A549 (cell line): Measurements from ENCODE around the gene CHEK2.

Experiments used
- BCL3 ChIP-seq: fragments of >200 bp; sonication (Bioruptor Twin); formaldehyde crosslinking; IDR thresholded peaks from 3 replicates; pipeline ENCODE4 v1.6.1; 2016
- CBX2 ChIP-seq: fragments of 200-600 bp; sonication (generic); IDR thresholded peaks from 2 replicates; pipeline ENCODE4 v1.6.1; 2016; ENCODE audit warnings: low read depth, mild to moderate bottlenecking, borderline replicate concordance
- CEBPB ChIP-seq, 2 experiments: fragments of >200 bp in 1 of 2; sonication (Bioruptor Twin) in 1 of 2; formaldehyde crosslinking in 1 of 2; IDR thresholded peaks; 2 replicates each; pipeline ENCODE4 v1.6.1; 2012 to 2016
- CTCF ChIP-seq: fragments of >200 bp; sonication (Bioruptor Twin); formaldehyde crosslinking; IDR thresholded peaks from 3 replicates; pipeline ENCODE4 v1.5.1; 2016
- ESRRA ChIP-seq: fragments of 150-350 bp; IDR thresholded peaks from 2 replicates; pipeline ENCODE4 v1.6.1; 2014; ENCODE audit warnings: mild to moderate bottlenecking, low read length, borderline replicate concordance
- HOXB5 ChIP-seq: fragments of 250-450 bp; sonication (Bioruptor Pico); IDR thresholded peaks from 2 replicates; pipeline ENCODE4 v1.5.0; 2020; ENCODE audit warnings: mild to moderate bottlenecking, moderate library complexity
- PHF8 ChIP-seq: fragments of 200-600 bp; sonication (generic); IDR thresholded peaks from 2 replicates; pipeline ENCODE4 v1.6.1; 2016; ENCODE audit warnings: low read depth, mild to moderate bottlenecking, antibody characterized with exemption, moderate library complexity, borderline replicate concordance
- SREBF2 ChIP-seq: fragments of 450-650 bp; IDR thresholded peaks from 2 replicates; pipeline ENCODE4 v1.6.1; 2014; ENCODE audit warnings: mild to moderate bottlenecking, moderate library complexity

- TF ChIP-seq SREBF2 (no peak), CBX2 (no peak), CTCF (no peak), PHF8 (no peak), ESRRA (no peak), HOXB5 (CRISPR knock-in tag) (no peak), BCL3 (no peak), CEBPB (IDR thresholded peaks at IDR 0.05) (no peak)
Measured at GRCh38 chr22:28750471-28750881, 8.9 kb upstream of the CHEK2 start.
